K562 (cell line): ENCODE measurements around the gene DENND1A. TPM values are rescaled to one million over a fixed set of nuclear protein-coding genes. Genes with fewer than 3 reads are reported as not detected.

ENCODE experiments used
- ARHGAP35 ChIP-seq: fragments of 450-650 bp; IDR thresholded peaks from 2 replicates; pipeline ENCODE4 v1.6.1; 2018; ENCODE audit not compliant: partially characterized antibody
- BRD9 ChIP-seq: fragments of 450-650 bp; IDR thresholded peaks from 2 replicates; pipeline ENCODE4 v1.6.1; 2018; ENCODE audit warnings: low read depth; ENCODE audit not compliant: partially characterized antibody
- CTBP1 ChIP-seq: fragments of 450-650 bp; IDR thresholded peaks from 2 replicates; pipeline ENCODE4 v1.6.1; 2016; ENCODE audit warnings: borderline replicate concordance
- DIDO1 ChIP-seq: fragments of 450-650 bp; IDR thresholded peaks from 2 replicates; pipeline ENCODE4 v1.6.1; 2016; ENCODE audit warnings: low read depth, missing biosample characterization, missing genetic modification characterization
- FOXP4 ChIP-seq: sonication (generic); formaldehyde crosslinking; IDR thresholded peaks from 2 replicates; pipeline ENCODE4 v1.8.0; 2022; ENCODE audit warnings: mild to moderate bottlenecking, missing genetic modification reagents, borderline replicate concordance
- HIVEP1 ChIP-seq: fragments of 250-450 bp; sonication (Bioruptor Pico); IDR thresholded peaks from 2 replicates; pipeline ENCODE4 v1.4.0; 2020; ENCODE audit warnings: mild to moderate bottlenecking
- KDM1A ChIP-seq, 2 experiments: fragments of 450-650 bp; IDR thresholded peaks; 2 replicates each; pipeline ENCODE4 v1.6.1; 2016; ENCODE audit warnings: mild to moderate bottlenecking in 2 of 2
- KLF1 ChIP-seq: fragments of 450-650 bp; IDR thresholded peaks from 2 replicates; pipeline ENCODE4 v1.6.1; 2016; ENCODE audit warnings: missing genetic modification characterization, missing compliant biosample characterization
- MAX ChIP-seq: sonication (generic); formaldehyde crosslinking; IDR thresholded peaks from 2 replicates; pipeline ENCODE4 v1.9.0; 2022; ENCODE audit warnings: mild to moderate bottlenecking, missing genetic modification reagents
- NEUROD1 ChIP-seq: fragments of 150-350 bp; IDR thresholded peaks from 2 replicates; pipeline ENCODE4 v1.6.1; 2014; ENCODE audit warnings: borderline replicate concordance, low read length, low read depth; ENCODE audit not compliant: partially characterized antibody
- NR2C1 ChIP-seq, 2 experiments: fragments of 450-650 bp; IDR thresholded peaks; 2 replicates each; pipeline ENCODE4 v1.6.1; 2017; ENCODE audit warnings: mild to moderate bottlenecking in 2 of 2, antibody characterized with exemption in 1 of 2, inconsistent platforms in 1 of 2, missing compliant biosample characterization in 1 of 2, missing genetic modification characterization in 1 of 2
- PHF20 ChIP-seq: fragments of 450-650 bp; IDR thresholded peaks from 2 replicates; pipeline ENCODE4 v1.6.1; 2018; ENCODE audit not compliant: partially characterized antibody
- RBM39 ChIP-seq: fragments of 200-400 bp; formaldehyde crosslinking; optimal IDR thresholded peaks from 2 replicates; pipeline ENCODE3; 2018; ENCODE audit warnings: low read depth, low read length
- SMC3 ChIP-seq: conservative IDR thresholded peaks from 2 replicates; pipeline ENCODE4 v1.6.1; 2011; ENCODE audit warnings: low read depth, low read length, improper control_type of control experiment; ENCODE audit not compliant: insufficient read depth
- SP1 ChIP-seq: sonication (generic); formaldehyde crosslinking; IDR thresholded peaks from 2 replicates; pipeline ENCODE4 v1.8.1; 2022; ENCODE audit warnings: mild to moderate bottlenecking, missing genetic modification reagents
- USF2 ChIP-seq: sonication (generic); formaldehyde crosslinking; IDR thresholded peaks from 2 replicates; pipeline ENCODE4 v1.5.0; 2020; ENCODE audit warnings: missing genetic modification reagents
- ZNF263 ChIP-seq: sonication (generic); formaldehyde crosslinking; IDR thresholded peaks from 2 replicates; pipeline ENCODE4 v1.8.0; 2022; ENCODE audit warnings: mild to moderate bottlenecking, missing genetic modification reagents, borderline replicate concordance
- ZNF347 ChIP-seq: fragments of 450-650 bp; formaldehyde crosslinking; IDR thresholded peaks from 2 replicates; pipeline ENCODE4 v1.4.0; 2020; ENCODE audit warnings: low read depth, mild to moderate bottlenecking, moderate library complexity
- ZNF583 ChIP-seq: fragments of 250-450 bp; sonication (Bioruptor Pico); IDR thresholded peaks from 2 replicates; pipeline ENCODE4 v1.4.0; 2020
- polyA plus RNA-seq, 8 experiments: library from polyadenylated mRNA; depleted of rRNA in 4 of 8; stranded (reverse) in 5 of 8; unstranded in 3 of 8; fragments of >200 nt; fragmentation: Nextera tagmentation in 2 of 8; fragmentation: Illumina TruSeq in 1 of 8; extraction: Ambion mirVana in 2 of 8; extraction: Trizol in 1 of 8; gene quantifications; 2 replicates each; pipeline versions ENCODE4 v1.2.1 to v1.2.3, GENCODE V29; 2011 to 2014; ENCODE audit warnings: inconsistent platforms in 1 of 8, missing spikeins in 1 of 8
- total RNA-seq, 7 experiments: library from RNA; depleted of rRNA in 6 of 7; stranded (reverse); fragments of >200 nt in 6 of 7; fragmentation: Illumina TruSeq in 2 of 7; extraction: Trizol in 2 of 7; gene quantifications; 2 replicates each; pipeline versions ENCODE4 v1.2.1 to v1.2.3, GENCODE V29; 2011 to 2021; ENCODE audit warnings: low replicate concordance in 1 of 7
- TF ChIP-seq, protein P1 (sequence below): IDR thresholded peaks from 3 replicates; pipeline ENCODE4 v1.6.1; 2011; ENCODE audit warnings: borderline replicate concordance, mild to moderate bottlenecking, moderate library complexity; ENCODE audit not compliant: insufficient read length; ENCODE audit errors: extremely low read depth
- TF ChIP-seq, protein P2 (sequence below): sonication (generic); formaldehyde crosslinking; IDR thresholded peaks from 2 replicates; pipeline ENCODE4 v1.8.0; 2022; ENCODE audit warnings: mild to moderate bottlenecking, missing genetic modification reagents

The DENND1A gene
- total and polyA plus RNA-seq, 9 of the 15 experiments (the other 6 are each of a cell fraction or from before 2014, with no cell fraction given): 7.6 to 29.5 (median 15.7) TPM

GRCh38 chr9:123353984-123354591, 575.8 kb downstream of the DENND1A start (continued):
- TF ChIP-seq, protein P1, sequence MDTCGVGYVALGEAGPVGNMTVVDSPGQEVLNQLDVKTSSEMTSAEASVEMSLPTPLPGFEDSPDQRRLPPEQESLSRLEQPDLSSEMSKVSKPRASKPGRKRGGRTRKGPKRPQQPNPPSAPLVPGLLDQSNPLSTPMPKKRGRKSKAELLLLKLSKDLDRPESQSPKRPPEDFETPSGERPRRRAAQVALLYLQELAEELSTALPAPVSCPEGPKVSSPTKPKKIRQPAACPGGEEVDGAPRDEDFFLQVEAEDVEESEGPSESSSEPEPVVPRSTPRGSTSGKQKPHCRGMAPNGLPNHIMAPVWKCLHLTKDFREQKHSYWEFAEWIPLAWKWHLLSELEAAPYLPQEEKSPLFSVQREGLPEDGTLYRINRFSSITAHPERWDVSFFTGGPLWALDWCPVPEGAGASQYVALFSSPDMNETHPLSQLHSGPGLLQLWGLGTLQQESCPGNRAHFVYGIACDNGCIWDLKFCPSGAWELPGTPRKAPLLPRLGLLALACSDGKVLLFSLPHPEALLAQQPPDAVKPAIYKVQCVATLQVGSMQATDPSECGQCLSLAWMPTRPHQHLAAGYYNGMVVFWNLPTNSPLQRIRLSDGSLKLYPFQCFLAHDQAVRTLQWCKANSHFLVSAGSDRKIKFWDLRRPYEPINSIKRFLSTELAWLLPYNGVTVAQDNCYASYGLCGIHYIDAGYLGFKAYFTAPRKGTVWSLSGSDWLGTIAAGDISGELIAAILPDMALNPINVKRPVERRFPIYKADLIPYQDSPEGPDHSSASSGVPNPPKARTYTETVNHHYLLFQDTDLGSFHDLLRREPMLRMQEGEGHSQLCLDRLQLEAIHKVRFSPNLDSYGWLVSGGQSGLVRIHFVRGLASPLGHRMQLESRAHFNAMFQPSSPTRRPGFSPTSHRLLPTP: no peak
- TF ChIP-seq BRD9: no peak
- TF ChIP-seq ZNF347 (CRISPR knock-in tag): no peak
- peak; percentile 64 to 84 for TF ChIP-seq KDM1A (IDR thresholded peaks at IDR 0.05)
- TF ChIP-seq PHF20: no peak
- TF ChIP-seq, protein P2, sequence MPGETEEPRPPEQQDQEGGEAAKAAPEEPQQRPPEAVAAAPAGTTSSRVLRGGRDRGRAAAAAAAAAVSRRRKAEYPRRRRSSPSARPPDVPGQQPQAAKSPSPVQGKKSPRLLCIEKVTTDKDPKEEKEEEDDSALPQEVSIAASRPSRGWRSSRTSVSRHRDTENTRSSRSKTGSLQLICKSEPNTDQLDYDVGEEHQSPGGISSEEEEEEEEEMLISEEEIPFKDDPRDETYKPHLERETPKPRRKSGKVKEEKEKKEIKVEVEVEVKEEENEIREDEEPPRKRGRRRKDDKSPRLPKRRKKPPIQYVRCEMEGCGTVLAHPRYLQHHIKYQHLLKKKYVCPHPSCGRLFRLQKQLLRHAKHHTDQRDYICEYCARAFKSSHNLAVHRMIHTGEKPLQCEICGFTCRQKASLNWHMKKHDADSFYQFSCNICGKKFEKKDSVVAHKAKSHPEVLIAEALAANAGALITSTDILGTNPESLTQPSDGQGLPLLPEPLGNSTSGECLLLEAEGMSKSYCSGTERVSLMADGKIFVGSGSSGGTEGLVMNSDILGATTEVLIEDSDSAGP (CRISPR knock-in tag): no peak
- TF ChIP-seq NR2C1 (IDR thresholded peaks at IDR 0.05): 0 out of 2 replicates have a peak, but pooled peaks have one; percentile 20
- no peak for TF ChIP-seq NR2C1 (tag; IDR thresholded peaks at IDR 0.05)
- no peak for TF ChIP-seq ZNF583 (CRISPR knock-in tag)
- TF ChIP-seq FOXP4 (CRISPR knock-in tag): no peak
- TF ChIP-seq MAX: peak; percentile 53; the same call in 1 of the 2 replicates
- TF ChIP-seq HIVEP1 (CRISPR knock-in tag): no peak
- 0 out of 2 replicates have a peak, but pooled peaks have one; percentile 23 for TF ChIP-seq SP1 (CRISPR knock-in tag)
- peak; percentile 46; the same call in 1 of the 2 replicates for TF ChIP-seq CTBP1
- no peak for TF ChIP-seq KLF1 (tag)
- TF ChIP-seq ZNF263 (CRISPR knock-in tag): no peak
- no peak for TF ChIP-seq ARHGAP35
- TF ChIP-seq USF2 (CRISPR knock-in tag): peak; percentile 75
- TF ChIP-seq NEUROD1: peak; percentile 25
- no peak for TF ChIP-seq DIDO1 (tag)
- no peak for TF ChIP-seq RBM39
- TF ChIP-seq SMC3: peak; percentile 99
